Endothelial cell (in vitro differentiated cells): ENCODE measurements around the gene HUNK. TPM values are rescaled to one million over a fixed set of nuclear protein-coding genes. Genes with fewer than 3 reads are reported as not detected.
A peak's percentile ranks its signal among the peaks of the same experiment; 100 is the strongest.

ENCODE experiments used
- DNase-seq: peaks from one replicate; pipeline ENCODE4 v3.0.0; 2021; ENCODE audit warnings: low spot score
- H3K27ac Mint-ChIP-seq: one replicate; pipeline ENCODE4 v1.8.0; 2021; ENCODE audit warnings: mixed read lengths, inconsistent platforms; ENCODE audit not compliant: unreplicated experiment
- H3K27me3 Mint-ChIP-seq: one replicate; pipeline ENCODE4 v1.8.0; 2021; ENCODE audit warnings: mild to moderate bottlenecking, moderate library complexity, mixed read lengths, inconsistent platforms; ENCODE audit not compliant: unreplicated experiment
- H3K36me3 Mint-ChIP-seq: one replicate; pipeline ENCODE4 v1.8.0; 2021; ENCODE audit warnings: mild to moderate bottlenecking, low read depth, mixed read lengths, inconsistent platforms; ENCODE audit not compliant: unreplicated experiment
- H3K4me1 Mint-ChIP-seq: one replicate; pipeline ENCODE4 v1.8.0; 2021; ENCODE audit warnings: mild to moderate bottlenecking, mixed read lengths, inconsistent platforms; ENCODE audit not compliant: unreplicated experiment
- H3K4me3 Mint-ChIP-seq: one replicate; pipeline ENCODE4 v1.8.0; 2021; ENCODE audit warnings: mild to moderate bottlenecking, mixed read lengths, inconsistent platforms; ENCODE audit not compliant: unreplicated experiment
- H3K9me3 Mint-ChIP-seq: one replicate; pipeline ENCODE4 v1.8.0; 2021; ENCODE audit warnings: mixed read lengths, inconsistent platforms; ENCODE audit not compliant: unreplicated experiment
- CTCF ChIP-seq: fragments of 200-600 bp; sonication (generic); IDR thresholded peaks from one replicate; pipeline ENCODE4 v1.5.0; 2021; ENCODE audit warnings: antibody characterized with exemption; ENCODE audit not compliant: unreplicated experiment
- total RNA-seq: library from RNA; stranded (reverse); fragmentation: NEBNext Ultra II Directional; extraction: Animal tissue kit (Norgen Biotek cat#: 25700); gene quantifications from one replicate; pipeline ENCODE4 v1.2.1, GENCODE V29; 2021; ENCODE audit not compliant: unreplicated experiment

HUNK gene
- total RNA-seq, 1 donor from 2014 or later: 19.3 TPM

DNA sequence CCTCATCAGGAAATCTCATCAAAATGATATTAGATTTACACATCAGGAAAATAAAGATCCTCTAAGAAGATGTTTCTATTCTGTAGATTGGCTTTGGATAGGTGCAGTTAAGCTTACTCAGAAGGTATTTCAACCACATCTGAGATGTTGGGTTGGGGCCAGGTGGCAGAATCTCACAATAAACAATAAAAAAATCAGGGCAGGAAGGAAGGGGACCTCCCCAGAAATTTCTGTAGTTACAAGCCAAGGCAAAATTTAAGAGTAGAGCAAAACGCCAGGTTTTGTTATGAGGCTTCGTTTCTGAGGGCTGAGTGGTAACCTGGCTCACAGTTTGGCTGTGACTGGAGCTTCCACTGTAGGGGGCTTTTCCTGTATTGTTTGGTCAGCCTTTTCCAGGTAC lies 84.8 kb downstream of the HUNK start:
- TF ChIP-seq CTCF: no peak
- Mint-ChIP-seq H3K36me3 (peaks cover 29% of the 10 kb centered on the region), H3K9me3 (no peaks in the 10 kb centered on the region), H3K27ac (no peak overlapping the region), H3K4me1 (peaks cover 2% of the 10 kb centered on the region), H3K4me3 (no peak overlapping the region), H3K27me3 (peaks cover 1% of the 10 kb centered on the region)
- no peak for DNase-seq

DNA sequence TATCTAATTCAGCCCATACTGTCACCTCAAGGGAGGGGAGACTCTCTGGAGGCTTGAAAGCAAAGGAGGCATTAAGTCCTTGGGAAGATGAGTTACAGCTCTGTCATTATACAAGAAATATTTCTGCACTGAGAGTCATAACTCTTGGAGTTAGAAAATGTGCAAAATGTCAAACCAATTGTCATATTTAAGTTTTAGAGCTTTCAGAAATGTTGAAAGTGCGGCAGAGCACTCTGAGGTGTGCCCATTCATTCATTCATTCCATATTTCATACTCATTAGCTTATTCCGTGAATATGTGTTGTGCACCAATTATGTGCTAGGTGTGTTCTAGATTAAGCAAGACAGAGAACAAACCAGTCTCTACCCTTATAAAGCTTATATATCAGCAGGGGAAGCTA lies 87.1 kb downstream of the HUNK start:
- Mint-ChIP-seq H3K27me3 (no peaks in the 10 kb centered on the region), H3K27ac (no peak overlapping the region), H3K4me1 (no peaks in the 10 kb centered on the region), H3K9me3 (no peaks in the 10 kb centered on the region), H3K36me3 (peaks cover 30% of the 10 kb centered on the region), H3K4me3 (no peak overlapping the region)
- TF ChIP-seq CTCF: no peak
- no peak for DNase-seq

- no peak for TF ChIP-seq CTCF
- Mint-ChIP-seq H3K27ac (no peak overlapping the region), H3K27me3 (no peaks in the 10 kb centered on the region), H3K9me3 (no peaks in the 10 kb centered on the region), H3K4me1 (no peaks in the 10 kb centered on the region), H3K36me3 (peaks cover 30% of the 10 kb centered on the region), H3K4me3 (peak overlapping the region; percentile 22)
- DNase-seq: no peak
These were observed 88.2 kb downstream of the HUNK start for GRCh38 chr21:31961027-31961426.

DNA sequence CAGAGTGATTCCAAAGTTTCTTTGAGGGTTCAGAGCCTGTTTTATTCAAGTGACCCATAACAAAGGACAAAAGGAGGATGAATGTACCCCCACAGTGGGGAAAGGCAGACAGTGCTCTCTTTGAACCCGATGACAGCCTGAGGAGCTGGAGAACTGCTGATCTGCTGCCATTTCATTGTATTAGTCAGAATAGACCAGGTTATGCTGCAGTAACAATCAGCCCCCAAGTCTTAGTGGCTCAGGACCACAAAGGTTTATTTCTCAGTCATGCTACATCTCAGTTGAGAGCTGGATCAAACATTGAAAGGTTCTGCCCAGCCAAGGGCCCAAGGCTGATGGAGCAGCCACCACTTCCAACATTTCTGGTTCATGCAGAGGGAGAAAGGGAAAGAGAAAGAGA lies 88.9 kb downstream of the HUNK start:
- Mint-ChIP-seq H3K36me3 (peaks cover 25% of the 10 kb centered on the region), H3K27me3 (no peaks in the 10 kb centered on the region), H3K27ac (no peak overlapping the region), H3K4me1 (no peaks in the 10 kb centered on the region), H3K9me3 (no peaks in the 10 kb centered on the region), H3K4me3 (no peak overlapping the region)
- no peak for DNase-seq
- no peak for TF ChIP-seq CTCF

DNA sequence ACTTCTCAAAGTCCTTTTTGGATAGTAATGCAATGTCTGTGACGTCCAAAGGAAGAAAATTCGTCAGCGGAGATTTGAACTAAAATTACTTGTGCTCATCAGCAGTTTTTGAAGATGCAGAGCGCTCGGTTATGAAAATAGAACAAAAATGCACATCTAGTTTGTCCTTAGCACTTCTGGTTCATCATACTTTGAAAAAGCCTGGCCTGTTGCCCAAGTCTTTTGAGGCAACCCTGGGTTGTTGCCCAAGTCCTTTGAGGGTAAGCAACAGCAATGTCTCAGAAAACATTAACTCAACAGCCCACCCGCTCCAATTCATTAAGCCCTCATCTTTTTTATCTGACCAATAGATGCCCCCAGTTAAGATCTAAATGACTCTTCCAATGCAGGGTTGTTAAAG lies 91.9 kb downstream of the HUNK start:
- no peak for TF ChIP-seq CTCF
- H3K4me3 Mint-ChIP-seq: no peak overlapping the region
- no peaks in the 10 kb centered on the region for H3K4me1 Mint-ChIP-seq
- H3K36me3 Mint-ChIP-seq: peaks cover 18% of the 10 kb centered on the region
- H3K27me3 Mint-ChIP-seq: no peaks in the 10 kb centered on the region
- H3K27ac Mint-ChIP-seq: no peak overlapping the region
- no peaks in the 10 kb centered on the region for H3K9me3 Mint-ChIP-seq
- no peak for DNase-seq
